ENCODE data around the gene CRPPA. TPM values are rescaled to one million over a fixed set of nuclear protein-coding genes. Genes with fewer than 3 reads are reported as not detected.
"Not testable (repeated sequence)": the region's sequence is repeated elsewhere in the genome, so short reads cannot be mapped to it uniquely, and the experiment has no call there.

Gene CRPPA
- total RNA-seq, 1 donor from 2014 or later = 3.3 TPM

GRCh38 chr7:16393862-16394422 is 27.4 kb downstream of the CRPPA start:
- Mint-ChIP-seq H3K36me3 (ENCODE audit: unreplicated experiment) (peaks cover 13% of the 10 kb centered on the region), H3K9me3 (ENCODE audit: unreplicated experiment) (peaks cover 39% of the 10 kb centered on the region), H3K27me3 (ENCODE audit: unreplicated experiment) (no peaks in the 10 kb centered on the region), H3K27ac (ENCODE audit: unreplicated experiment) (no peak overlapping the region), H3K4me1 (ENCODE audit: unreplicated experiment) (no peaks in the 10 kb centered on the region), H3K4me3 (ENCODE audit: unreplicated experiment) (no peak overlapping the region)
- TF ChIP-seq, protein P1, sequence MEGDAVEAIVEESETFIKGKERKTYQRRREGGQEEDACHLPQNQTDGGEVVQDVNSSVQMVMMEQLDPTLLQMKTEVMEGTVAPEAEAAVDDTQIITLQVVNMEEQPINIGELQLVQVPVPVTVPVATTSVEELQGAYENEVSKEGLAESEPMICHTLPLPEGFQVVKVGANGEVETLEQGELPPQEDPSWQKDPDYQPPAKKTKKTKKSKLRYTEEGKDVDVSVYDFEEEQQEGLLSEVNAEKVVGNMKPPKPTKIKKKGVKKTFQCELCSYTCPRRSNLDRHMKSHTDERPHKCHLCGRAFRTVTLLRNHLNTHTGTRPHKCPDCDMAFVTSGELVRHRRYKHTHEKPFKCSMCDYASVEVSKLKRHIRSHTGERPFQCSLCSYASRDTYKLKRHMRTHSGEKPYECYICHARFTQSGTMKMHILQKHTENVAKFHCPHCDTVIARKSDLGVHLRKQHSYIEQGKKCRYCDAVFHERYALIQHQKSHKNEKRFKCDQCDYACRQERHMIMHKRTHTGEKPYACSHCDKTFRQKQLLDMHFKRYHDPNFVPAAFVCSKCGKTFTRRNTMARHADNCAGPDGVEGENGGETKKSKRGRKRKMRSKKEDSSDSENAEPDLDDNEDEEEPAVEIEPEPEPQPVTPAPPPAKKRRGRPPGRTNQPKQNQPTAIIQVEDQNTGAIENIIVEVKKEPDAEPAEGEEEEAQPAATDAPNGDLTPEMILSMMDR (IDR thresholded peaks at IDR 0.05) = no peak
- no peak for DNase-seq (ENCODE audit: extremely low spot score, unreplicated experiment)

GRCh38 chr7:16392990-16393523 is 28.3 kb downstream of the CRPPA start:
- H3K4me3 Mint-ChIP-seq (ENCODE audit: unreplicated experiment) = no peak overlapping the region
- TF ChIP-seq, protein P1 (IDR thresholded peaks at IDR 0.05) = no peak
- no peak overlapping the region for H3K27ac Mint-ChIP-seq (ENCODE audit: unreplicated experiment)
- no peaks in the 10 kb centered on the region for H3K27me3 Mint-ChIP-seq (ENCODE audit: unreplicated experiment)
- DNase-seq (ENCODE audit: extremely low spot score, unreplicated experiment) = no peak
- peaks cover 42% of the 10 kb centered on the region for H3K9me3 Mint-ChIP-seq (ENCODE audit: unreplicated experiment)
- no peaks in the 10 kb centered on the region for H3K4me1 Mint-ChIP-seq (ENCODE audit: unreplicated experiment)
- peaks cover 16% of the 10 kb centered on the region for H3K36me3 Mint-ChIP-seq (ENCODE audit: unreplicated experiment)

DNA sequence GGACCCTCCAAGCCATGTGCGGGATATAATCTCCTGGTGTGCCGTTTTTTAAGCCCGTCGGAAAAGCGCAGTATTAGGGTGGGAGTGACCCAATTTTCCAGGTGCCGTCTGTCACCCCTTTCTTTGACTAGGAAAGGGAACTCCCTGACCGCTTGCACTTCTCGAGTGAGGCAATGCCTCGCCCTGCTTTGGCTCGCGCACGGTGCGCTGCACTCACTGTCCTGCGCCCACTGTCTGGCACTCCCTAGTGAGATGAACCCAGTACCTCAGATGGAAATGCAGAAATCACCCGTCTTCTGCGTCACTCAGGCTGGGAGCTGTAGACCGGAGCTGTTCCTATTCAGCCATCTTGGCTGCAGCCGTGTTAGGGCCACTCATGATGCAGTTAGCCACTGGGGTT is 37.6 kb downstream of the CRPPA start:
- H3K4me3 Mint-ChIP-seq (ENCODE audit: unreplicated experiment); H3K4me1 Mint-ChIP-seq (ENCODE audit: unreplicated experiment); DNase-seq (ENCODE audit: extremely low spot score, unreplicated experiment); H3K27me3 Mint-ChIP-seq (ENCODE audit: unreplicated experiment); H3K27ac Mint-ChIP-seq (ENCODE audit: unreplicated experiment): not testable (repeated sequence)
- H3K36me3 Mint-ChIP-seq (ENCODE audit: unreplicated experiment) = peaks cover 15% of the 10 kb centered on the region
- peaks cover 20% of the 10 kb centered on the region for H3K9me3 Mint-ChIP-seq (ENCODE audit: unreplicated experiment)

DNA sequence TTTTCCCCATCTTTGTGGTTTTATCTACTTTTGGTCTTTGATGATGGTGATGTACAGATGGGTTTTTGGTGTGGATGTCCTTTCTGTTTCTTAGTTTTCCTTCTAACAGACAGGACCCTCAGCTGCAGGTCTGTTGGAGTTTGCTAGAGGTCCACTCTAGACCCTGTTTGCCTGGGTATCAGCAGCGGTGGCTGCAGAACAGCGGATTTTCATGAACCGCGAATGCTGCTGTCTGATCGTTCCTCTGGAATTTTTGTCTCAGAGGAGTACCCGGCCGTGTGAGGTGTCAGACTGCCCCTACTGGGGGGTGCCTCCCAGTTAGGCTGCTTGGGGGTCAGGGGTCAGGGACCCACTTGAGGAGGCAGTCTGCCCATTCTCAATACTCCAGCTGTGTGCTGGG is 38.2 kb downstream of the CRPPA start:
- Mint-ChIP-seq H3K36me3 (ENCODE audit: unreplicated experiment) (peaks cover 13% of the 10 kb centered on the region), H3K9me3 (ENCODE audit: unreplicated experiment) (peaks cover 19% of the 10 kb centered on the region)
- H3K4me3 Mint-ChIP-seq (ENCODE audit: unreplicated experiment); H3K27ac Mint-ChIP-seq (ENCODE audit: unreplicated experiment); DNase-seq (ENCODE audit: extremely low spot score, unreplicated experiment); H3K27me3 Mint-ChIP-seq (ENCODE audit: unreplicated experiment); H3K4me1 Mint-ChIP-seq (ENCODE audit: unreplicated experiment): not testable (repeated sequence)

Other genes starting within 250 kb of the CRPPA start
- gene SOSTDC1, start 44.2 kb upstream of the CRPPA start, total RNA-seq = not detected in 2 replicates
- gene LRRC72, start 105.3 kb upstream of the CRPPA start, total RNA-seq = not detected in 2 replicates
- gene ANKMY2, start 224.2 kb upstream of the CRPPA start, total RNA-seq = 16.9 TPM in 2 replicates
- 60.9 and 61.3 TPM in 2 replicates for gene BZW2, start 224.6 kb upstream of the CRPPA start, total RNA-seq